Hematopoietic multipotent progenitor cell treated with erythropoietin and hydrocortisone succinate and interleukin-3 and kit ligand, for 8 days (in vitro differentiated cells): ENCODE results near the gene CDKAL1.
"Not testable (repeated sequence)": the region's sequence is repeated elsewhere in the genome, so short reads cannot be mapped to it uniquely, and the experiment has no call there.

Experiments used
- DNase-seq: peaks from one replicate; pipeline ENCODE4 v3.0.0-alpha.2; 2015

The CDKAL1 gene

DNA sequence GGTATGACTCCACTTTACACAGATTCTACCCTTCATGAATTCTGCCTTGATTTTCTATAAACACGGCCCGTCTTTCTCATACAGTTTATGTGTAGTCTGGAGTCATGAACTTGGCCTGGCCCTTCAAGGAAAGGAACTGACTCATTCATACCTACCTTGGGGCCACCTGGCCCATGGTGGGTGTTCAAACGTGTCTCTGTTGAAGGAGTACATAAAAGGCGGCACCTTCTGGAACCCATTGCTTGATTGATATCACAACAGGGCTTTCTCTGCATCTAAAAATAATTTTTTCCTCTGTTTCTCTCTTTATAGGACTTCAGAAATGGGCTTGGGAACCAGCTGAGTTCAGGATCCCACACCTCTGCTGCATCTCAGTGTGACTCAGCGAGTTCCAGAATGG is 696.3 kb downstream of the CDKAL1 start:
- no peak for DNase-seq

- no peak for DNase-seq
Observed at GRCh38 chr6:21235162-21235561, 700.9 kb downstream of the CDKAL1 start.

DNA sequence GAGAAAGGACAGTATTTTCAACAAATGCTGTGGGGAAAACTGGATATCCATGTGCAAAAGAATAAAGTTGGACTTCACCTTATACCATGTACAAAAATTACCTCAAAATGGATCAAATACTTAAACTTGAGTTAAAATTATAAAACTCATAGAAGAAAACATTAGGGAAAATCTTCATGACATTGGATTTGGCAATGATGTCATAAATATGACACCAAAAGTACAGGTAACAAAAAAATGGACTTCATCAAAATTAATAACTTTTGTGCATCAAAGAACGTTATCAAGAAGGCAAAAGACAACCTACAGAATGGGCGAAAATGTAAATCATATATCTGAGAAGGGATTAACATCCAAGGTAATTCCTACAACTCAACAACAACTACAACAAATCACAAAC is 704.0 kb downstream of the CDKAL1 start:
- DNase-seq, result no peak

DNA sequence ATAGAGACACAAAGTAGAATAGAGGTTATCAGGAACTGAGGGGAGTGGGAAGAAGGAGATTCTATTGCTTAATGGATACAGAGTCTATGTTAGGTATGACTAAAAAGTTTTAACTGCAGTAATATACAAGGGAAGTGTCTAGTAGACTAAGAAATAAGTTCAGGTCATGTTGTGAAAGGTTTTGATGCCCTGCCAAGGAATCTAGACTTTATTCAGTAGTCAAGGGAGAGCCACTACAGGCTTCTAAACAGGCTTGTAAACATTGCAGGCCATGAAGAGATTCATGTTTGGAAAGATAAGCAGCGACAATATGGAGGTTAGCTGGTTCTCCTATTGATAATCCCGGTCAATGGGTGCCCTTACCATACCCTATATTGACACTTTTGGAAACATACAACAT is 706.5 kb downstream of the CDKAL1 start:
- DNase-seq, result no peak

DNA sequence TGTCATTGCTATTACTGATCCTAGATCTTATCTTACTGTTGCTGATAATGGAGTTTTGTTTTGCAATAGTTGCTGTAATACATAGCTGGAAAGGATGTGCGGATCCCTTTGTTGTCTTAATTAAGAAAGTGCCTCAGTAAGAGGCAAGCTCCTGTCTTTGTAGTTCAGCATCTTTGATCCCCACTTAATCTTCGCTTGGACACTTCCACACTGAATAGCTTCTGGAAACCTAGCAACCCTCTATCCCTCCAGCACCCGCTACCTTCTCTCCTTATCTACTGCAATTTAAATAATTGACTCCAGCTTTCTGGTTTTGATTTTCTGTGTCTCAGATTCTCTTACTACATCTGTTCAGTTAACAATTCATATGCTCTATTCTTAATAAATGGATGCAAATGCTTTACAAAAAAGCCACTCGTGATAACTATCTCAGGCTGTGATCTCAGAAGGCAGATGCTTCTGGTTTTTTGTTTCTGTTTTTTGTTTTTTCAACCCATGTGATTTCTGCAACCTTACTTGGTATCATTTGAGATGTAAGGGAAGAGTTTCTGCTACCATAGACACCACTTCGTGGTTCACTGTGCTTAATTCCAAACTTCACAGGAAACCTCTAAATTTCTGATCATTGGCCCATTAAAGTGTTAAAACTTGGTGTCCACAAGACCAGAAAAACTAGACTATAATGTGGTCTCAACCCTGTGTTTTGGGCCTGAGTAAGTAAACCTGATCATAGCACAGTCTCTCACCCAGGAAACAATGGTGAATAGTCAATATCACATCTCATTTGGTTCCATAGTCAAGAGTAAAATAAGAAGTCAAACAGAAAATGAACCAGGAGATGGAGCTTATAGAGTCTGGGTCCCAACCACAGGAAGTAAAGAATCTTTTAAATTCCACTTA is 707.2 kb downstream of the CDKAL1 start:
- DNase-seq, result no peak

DNA sequence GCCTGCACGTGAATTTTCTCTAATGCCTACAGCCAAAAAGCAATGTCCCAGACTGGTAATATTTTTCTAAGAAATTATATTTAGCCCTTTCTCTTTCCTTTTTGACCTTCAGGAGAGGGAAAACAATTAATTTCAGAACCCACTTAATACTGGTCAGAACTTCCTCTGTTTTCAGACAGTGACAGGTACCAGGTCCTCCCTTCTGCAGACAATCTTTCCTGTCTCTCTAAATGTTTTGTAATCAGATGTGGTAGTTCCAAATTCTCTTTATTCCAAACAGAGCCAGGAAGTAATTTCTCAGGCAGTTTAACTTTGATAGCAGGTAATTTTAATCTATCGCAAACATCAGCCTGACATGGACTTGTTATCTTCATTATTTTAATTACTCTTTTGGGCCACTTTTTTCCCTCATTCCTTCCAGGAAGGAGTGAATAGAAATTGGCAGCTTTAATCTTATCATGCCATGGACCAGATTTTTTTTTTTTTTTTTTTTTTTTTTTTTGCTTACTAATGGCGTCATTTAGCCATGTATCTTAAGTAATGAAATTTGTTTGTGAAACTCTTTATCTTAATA is 710.7 kb downstream of the CDKAL1 start:
- no peak for DNase-seq

DNA sequence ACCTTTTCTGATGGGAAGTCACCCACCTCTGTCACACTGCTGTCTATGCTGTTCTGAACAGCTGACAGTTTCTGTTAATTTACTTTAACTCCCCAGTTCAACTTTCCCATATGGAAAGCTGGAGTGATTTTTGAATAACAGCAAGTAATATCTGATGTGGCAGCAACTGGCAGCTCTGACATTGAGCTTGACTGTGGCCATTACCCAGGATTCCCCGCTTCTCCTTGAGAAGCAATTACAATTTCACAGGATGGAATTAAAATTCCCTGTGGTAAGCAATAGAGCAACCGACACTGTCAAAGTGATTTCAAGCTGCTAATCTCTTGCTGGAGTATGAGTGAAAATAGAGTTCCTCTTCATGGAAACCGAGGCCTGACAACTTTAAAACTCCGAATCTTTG is 711.2 kb downstream of the CDKAL1 start:
- DNase-seq, result no peak

DNA sequence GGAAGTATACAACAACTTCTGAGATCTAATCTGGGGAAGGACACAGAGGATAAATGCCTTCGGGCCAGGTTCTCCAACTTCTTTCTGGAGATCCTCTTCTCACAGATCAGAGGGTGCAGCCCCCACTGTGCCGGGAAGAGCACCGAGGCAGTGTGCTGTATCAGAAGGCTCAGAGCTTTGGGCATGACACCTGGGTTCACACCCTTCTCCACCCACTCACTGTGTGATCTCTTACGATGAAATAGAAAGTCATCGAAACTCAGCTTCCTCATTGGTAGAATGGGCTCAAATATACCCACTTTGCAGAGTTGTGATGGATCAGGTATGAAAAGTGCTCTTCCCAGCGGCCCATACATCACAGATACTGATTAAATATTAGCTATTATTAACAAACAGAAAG is 711.8 kb downstream of the CDKAL1 start:
- DNase-seq, result no peak

DNA sequence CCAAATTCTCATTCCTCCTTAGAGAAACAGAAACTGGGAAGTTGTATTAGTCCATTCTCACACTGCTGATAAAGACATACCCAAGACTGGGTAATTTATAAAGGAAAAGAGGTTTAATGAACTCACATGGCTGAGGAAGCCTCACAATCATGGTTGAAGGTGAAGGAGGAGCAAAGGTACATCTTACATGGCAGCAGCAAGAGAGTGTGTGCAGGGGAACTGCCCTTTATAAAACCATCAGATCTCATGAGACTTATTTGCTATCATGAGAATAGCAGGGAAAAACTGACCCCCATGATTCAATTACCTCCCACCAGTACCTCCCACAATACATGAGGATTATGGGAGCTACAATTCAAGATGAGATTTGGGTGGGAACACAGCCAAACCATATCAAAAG is 720.2 kb downstream of the CDKAL1 start:
- not testable (repeated sequence) for DNase-seq

DNA sequence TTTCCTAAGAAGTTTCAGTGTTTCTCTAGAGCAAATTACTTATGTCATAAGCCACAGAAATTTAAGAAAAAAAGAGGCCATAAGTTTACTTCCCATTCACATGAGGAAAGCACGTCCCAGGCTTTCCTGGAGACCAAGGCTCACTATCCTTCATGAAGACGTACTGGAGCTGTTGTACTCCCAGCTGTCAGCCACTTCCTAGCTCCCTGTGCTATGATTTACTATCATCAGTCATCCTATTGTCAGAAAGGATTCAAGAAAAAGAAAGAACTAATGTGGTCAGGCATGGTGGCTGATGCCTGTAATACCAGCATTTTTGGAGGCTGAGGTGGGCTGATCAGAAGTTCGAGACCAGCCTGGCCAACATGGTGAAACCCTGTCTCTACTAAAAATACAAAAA is 721.9 kb downstream of the CDKAL1 start:
- no peak for DNase-seq

GRCh38 chr6:21257125-21257524 is 722.9 kb downstream of the CDKAL1 start:
- DNase-seq, result no peak

DNA sequence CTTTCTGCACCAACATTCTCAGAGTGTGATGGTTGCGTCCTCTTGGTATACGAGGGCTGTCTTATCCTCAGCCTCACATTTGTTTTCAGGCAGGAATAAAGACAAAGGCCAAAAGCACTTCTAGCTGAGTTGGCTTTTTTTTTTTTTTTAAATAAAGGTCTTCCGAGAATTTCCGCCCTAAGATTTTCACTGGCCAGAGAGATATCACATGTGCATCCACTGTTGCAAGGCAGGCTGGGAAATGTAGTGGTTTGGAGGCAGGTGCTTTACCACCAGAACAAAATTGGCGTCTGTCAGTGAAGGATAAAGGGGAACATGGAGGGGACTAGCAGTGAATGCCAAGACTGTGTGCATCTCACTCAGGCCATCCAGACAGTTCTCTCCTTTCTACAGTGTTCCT is 724.4 kb downstream of the CDKAL1 start:
- no peak for DNase-seq

GRCh38 chr6:21259660-21260059 is 725.4 kb downstream of the CDKAL1 start:
- DNase-seq, result no peak

- DNase-seq, result no peak
Observed at GRCh38 chr6:21262504-21262903, 728.2 kb downstream of the CDKAL1 start.

GRCh38 chr6:21263531-21264287 is 729.5 kb downstream of the CDKAL1 start:
- DNase-seq, result no peak

GRCh38 chr6:21264288-21265033 is 730.2 kb downstream of the CDKAL1 start:
- DNase-seq, result no peak

- DNase-seq, result no peak
Observed at GRCh38 chr6:21265034-21265729, 730.9 kb downstream of the CDKAL1 start.

DNA sequence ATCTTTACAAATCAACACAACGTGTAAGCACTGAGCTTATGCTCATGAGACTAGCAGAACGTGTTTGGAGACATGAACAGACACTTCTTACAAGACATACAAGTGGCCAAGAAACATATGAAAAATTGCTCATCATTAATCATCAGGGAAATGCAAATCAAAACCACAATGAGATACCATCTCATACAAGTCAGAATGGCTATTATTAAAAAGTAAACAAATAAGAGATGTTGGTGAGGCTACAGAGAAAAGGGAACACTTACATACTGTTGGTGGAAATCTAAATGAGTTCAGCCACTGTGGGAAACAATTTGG is 731.4 kb downstream of the CDKAL1 start:
- DNase-seq, result no peak

- DNase-seq, result no peak
Observed at GRCh38 chr6:21270636-21271201, 736.5 kb downstream of the CDKAL1 start.

GRCh38 chr6:21271428-21272155 is 737.3 kb downstream of the CDKAL1 start:
- no peak for DNase-seq

DNA sequence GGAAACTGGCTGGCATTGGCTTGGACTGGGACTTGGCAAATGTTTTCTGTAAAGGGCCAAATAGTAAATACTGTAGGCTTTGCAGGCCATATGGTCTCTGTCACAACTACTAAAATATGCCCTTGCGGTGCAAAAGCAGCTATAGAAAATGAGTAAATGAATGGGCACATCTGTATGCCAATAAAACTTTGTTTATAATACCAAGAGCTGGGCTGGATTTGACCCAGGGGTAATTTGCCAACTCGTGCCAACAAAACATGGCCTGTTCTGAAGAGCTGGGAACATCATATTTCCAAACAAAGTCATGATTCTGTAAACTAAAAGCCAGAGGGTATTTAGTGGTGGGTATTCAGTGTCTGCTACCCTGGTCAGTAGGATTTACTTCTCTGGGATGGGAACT is 739.2 kb downstream of the CDKAL1 start:
- no peak for DNase-seq

DNA sequence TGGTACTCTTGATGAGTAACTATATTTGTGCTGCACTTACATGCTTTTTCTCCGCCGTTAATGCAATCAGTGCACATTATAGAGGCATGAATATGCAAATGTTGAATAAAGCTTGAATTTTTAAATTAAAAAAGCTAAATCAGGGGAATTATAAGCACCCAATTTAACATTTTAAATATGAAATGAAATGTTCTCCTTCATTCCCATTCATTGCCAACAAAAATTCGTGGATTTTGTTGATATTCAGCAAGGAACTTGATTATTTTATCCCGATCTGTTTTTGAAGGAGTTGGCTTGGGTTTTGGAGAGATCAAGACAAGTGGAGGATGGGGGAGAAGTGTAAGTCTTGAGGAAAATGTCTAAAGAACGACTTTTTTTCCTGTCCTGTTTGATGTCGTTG is 740.6 kb downstream of the CDKAL1 start:
- DNase-seq, result no peak
